Osteoblast (primary cell): ENCODE results near the gene COL4A5. TPM values are rescaled to one million over a fixed set of nuclear protein-coding genes. Genes with fewer than 3 reads are reported as not detected.

ENCODE experiments used
- DNase-seq: peaks from one replicate; pipeline ENCODE4 v3.0.0; 2011; ENCODE audit warnings: low spot score, mixed read lengths; ENCODE audit not compliant: insufficient read length; ENCODE audit errors: missing footprints
- H2AFZ ChIP-seq: 2 replicates; pipeline ENCODE4 v1.6.0; 2011; ENCODE audit warnings: mild to moderate bottlenecking, low read length
- H3K27ac ChIP-seq: 2 replicates; pipeline ENCODE4 v1.5.1; 2011; ENCODE audit warnings: mild to moderate bottlenecking, low read depth, low read length, moderate library complexity
- H3K27me3 ChIP-seq: 2 replicates; pipeline ENCODE4 v1.6.0; 2012; ENCODE audit warnings: mild to moderate bottlenecking, control low read depth, inconsistent platforms, low read length, moderate library complexity; ENCODE audit not compliant: insufficient read depth
- H3K36me3 ChIP-seq: 2 replicates; pipeline ENCODE4 v1.5.1; 2011; ENCODE audit warnings: mild to moderate bottlenecking, low read length, control low read depth, moderate library complexity; ENCODE audit not compliant: insufficient read depth
- H3K4me1 ChIP-seq: 2 replicates; pipeline ENCODE4 v1.5.1; 2011; ENCODE audit warnings: mild to moderate bottlenecking, low read length, control low read depth, moderate library complexity; ENCODE audit not compliant: insufficient read depth
- H3K4me2 ChIP-seq: 2 replicates; pipeline ENCODE4 v1.6.0; 2011; ENCODE audit warnings: mild to moderate bottlenecking, low read length; ENCODE audit not compliant: insufficient read depth
- H3K4me3 ChIP-seq: fragments of 200-600 bp; sonication (generic); 3 replicates; pipeline ENCODE4 v1.5.1; 2012; ENCODE audit warnings: mild to moderate bottlenecking, low read length, inconsistent platforms; ENCODE audit not compliant: insufficient read depth
- H3K79me2 ChIP-seq: 2 replicates; pipeline ENCODE4 v1.6.0; 2012; ENCODE audit warnings: mild to moderate bottlenecking, low read length, control low read depth, inconsistent platforms; ENCODE audit not compliant: insufficient read depth
- H3K9me3 ChIP-seq: 2 replicates; pipeline ENCODE4 v1.5.1; 2011; ENCODE audit warnings: low read depth, low read length, control low read depth
- H4K20me1 ChIP-seq: 2 replicates; pipeline ENCODE4 v1.6.0; 2012; ENCODE audit warnings: mild to moderate bottlenecking, low read length, control low read depth; ENCODE audit not compliant: insufficient read depth
- total RNA-seq: library from RNA; depleted of rRNA; stranded (reverse); fragments of >200 nt; gene quantifications from 2 replicates; pipeline ENCODE4 v1.2.3, GENCODE V29; 2012
- TF ChIP-seq, protein P1 (sequence below): IDR thresholded peaks from 2 replicates; pipeline ENCODE4 v1.5.1; 2011; ENCODE audit warnings: mild to moderate bottlenecking, low read depth, low read length, moderate library complexity; ENCODE audit errors: extremely low read depth

COL4A5 gene
- total RNA-seq, 1 donor = 0.36 TPM

DNA sequence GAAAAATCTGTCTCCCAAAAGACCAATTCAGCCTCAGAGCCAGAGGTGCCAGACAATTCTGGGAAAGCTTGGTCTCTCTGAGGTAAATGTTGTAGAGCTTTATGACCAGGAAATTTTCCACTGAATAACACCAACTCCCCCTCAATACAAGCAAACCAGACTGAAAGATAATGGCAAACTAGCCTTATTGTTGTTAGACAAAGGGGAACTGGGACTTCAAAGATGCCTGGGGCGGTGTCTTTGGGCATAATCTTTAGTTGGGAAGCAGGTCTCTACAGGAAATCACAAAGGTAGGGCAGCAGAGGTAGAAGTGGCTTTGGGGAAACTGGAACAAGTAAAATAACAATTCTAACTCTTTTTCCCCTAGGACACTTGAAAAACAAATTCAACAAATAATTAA is 13.4 kb upstream of the COL4A5 start:
- Histone ChIP-seq H2AFZ (no peak overlapping the region), H3K36me3 (no peaks in the 10 kb centered on the region), H3K27me3 (peaks cover 9% of the 10 kb centered on the region), H4K20me1 (no peaks in the 10 kb centered on the region), H3K4me1 (no peaks in the 10 kb centered on the region), H3K4me2 (no peak overlapping the region), H3K27ac (no peak overlapping the region), H3K4me3 (no peak overlapping the region), H3K79me2 (no peaks in the 10 kb centered on the region), H3K9me3 (no peaks in the 10 kb centered on the region)
- DNase-seq = no peak
- TF ChIP-seq, protein P1, sequence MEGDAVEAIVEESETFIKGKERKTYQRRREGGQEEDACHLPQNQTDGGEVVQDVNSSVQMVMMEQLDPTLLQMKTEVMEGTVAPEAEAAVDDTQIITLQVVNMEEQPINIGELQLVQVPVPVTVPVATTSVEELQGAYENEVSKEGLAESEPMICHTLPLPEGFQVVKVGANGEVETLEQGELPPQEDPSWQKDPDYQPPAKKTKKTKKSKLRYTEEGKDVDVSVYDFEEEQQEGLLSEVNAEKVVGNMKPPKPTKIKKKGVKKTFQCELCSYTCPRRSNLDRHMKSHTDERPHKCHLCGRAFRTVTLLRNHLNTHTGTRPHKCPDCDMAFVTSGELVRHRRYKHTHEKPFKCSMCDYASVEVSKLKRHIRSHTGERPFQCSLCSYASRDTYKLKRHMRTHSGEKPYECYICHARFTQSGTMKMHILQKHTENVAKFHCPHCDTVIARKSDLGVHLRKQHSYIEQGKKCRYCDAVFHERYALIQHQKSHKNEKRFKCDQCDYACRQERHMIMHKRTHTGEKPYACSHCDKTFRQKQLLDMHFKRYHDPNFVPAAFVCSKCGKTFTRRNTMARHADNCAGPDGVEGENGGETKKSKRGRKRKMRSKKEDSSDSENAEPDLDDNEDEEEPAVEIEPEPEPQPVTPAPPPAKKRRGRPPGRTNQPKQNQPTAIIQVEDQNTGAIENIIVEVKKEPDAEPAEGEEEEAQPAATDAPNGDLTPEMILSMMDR = no peak

DNA sequence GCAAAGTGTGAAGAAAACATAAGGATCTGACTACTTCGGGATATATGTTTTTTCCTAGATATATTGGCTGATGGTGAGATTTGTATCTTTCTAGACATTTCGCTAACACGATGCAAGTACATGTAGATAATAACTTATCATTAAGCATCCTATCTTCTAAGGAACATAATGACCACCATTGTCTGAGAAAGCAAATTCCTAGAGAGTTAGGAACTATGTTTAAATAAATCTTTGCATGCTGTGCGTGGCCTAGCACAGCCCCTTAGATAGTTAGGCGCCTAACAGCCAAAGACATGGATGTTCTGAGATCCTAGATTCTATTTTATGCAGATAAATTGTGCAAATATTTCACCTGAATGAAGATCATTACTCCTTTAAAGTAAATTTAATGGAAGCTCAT is 4.4 kb upstream of the COL4A5 start:
- no peak overlapping the region for H3K4me3 ChIP-seq
- TF ChIP-seq, protein P1 = no peak
- no peaks in the 10 kb centered on the region for H3K9me3 ChIP-seq
- DNase-seq = no peak
- no peaks in the 10 kb centered on the region for H3K79me2 ChIP-seq
- H3K27ac ChIP-seq = no peak overlapping the region
- no peak overlapping the region for H3K4me2 ChIP-seq
- no peaks in the 10 kb centered on the region for H4K20me1 ChIP-seq
- no peak overlapping the region for H2AFZ ChIP-seq
- no peaks in the 10 kb centered on the region for H3K4me1 ChIP-seq
- peaks cover 29% of the 10 kb centered on the region for H3K27me3 ChIP-seq
- no peaks in the 10 kb centered on the region for H3K36me3 ChIP-seq

DNA sequence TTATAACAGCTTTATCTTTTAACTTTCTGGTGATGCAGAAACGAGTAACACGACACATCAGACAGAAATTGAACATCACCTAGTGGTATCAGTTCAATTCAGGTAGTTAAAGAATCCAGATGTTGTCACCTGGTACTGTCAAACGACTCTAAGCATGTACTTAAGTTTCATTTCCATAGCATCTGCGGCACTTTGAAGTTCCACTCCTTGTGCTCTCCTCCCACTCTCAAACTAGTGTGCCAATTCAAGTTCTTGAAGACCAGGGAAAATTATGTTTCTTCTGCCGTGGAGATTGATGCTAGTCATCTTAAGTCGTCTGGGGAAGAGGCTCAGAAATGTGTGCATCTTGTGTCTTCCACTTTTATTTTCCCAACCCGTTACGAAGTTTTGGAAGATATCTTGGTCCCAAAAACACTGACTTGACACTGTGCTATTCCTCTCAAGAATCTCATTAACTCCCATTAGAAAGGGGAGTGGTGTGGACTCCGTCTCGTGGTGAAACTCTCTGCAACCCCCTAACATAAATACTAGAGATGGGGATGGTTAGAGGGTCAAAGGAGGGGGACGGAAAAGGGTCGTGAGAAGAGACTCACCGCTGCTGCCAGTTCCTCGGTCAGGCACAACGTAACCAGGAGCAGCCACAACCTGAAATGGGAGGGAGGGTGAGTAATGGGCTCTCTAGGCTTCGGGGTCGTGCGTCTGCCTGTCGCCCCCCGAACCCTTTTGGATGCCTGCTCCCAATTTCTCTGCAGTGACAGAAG is 2.1 kb upstream of the COL4A5 start:
- Histone ChIP-seq H4K20me1 (no peaks in the 10 kb centered on the region), H3K4me2 (no peak overlapping the region), H3K27ac (no peak overlapping the region), H3K36me3 (no peaks in the 10 kb centered on the region), H2AFZ (no peak overlapping the region), H3K4me3 (no peak overlapping the region), H3K27me3 (peaks cover 33% of the 10 kb centered on the region), H3K4me1 (no peaks in the 10 kb centered on the region), H3K9me3 (no peaks in the 10 kb centered on the region), H3K79me2 (no peaks in the 10 kb centered on the region)
- DNase-seq = no peak
- TF ChIP-seq, protein P1 = no peak

DNA sequence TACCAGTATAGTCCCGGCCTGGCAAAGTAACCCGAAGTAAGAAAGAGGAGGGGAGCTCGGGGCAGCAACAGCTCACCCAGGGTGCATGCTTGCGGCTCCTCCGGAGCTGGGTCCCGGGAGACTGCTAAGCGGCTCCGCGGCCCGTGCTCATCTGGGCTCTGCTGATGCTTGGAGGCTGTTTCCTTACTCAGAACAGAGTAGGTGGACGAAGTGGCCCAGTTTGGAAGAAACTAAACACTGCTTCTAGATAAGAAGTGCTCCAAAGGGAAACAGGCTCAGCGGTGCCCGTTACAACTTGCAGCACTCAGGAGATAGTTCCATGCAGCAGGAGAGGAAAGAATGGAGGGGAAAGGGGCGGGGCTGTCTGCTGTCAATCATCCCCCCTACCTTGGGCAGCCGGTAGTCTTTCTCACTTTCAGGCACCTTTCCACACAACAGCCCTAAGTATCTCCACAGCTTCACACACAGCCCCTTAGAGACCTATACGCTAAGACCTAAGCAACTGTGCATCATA is 1.5 kb upstream of the COL4A5 start, which contains the start of gene COL4A6:
Gene COL4A6 (minus strand): TSS at position 313 of the 514 bp plus-strand sequence. CDS start 226 bp downstream, at position 87.
- no peak within 1 kb of the TSS for H3K27ac ChIP-seq
- no peaks in the 10 kb centered on the region for H3K79me2 ChIP-seq
- peaks cover 30% of the 10 kb centered on the region for H3K27me3 ChIP-seq
- no peaks in the 10 kb centered on the region for H3K36me3 ChIP-seq
- no peak within 1 kb of the TSS for H2AFZ ChIP-seq
- no peaks in the 10 kb centered on the region for H3K4me1 ChIP-seq
- DNase-seq = no peak
- no peak within 1 kb of the TSS for H3K4me2 ChIP-seq
- no peaks in the 10 kb centered on the region for H4K20me1 ChIP-seq
- H3K4me3 ChIP-seq = no peak within 1 kb of the TSS
- H3K9me3 ChIP-seq = no peaks in the 10 kb centered on the region
- TF ChIP-seq, protein P1 = no peak
